IPS DF 19.7 (cell line): ENCODE data around the gene PIEZO2.

Source experiments
- DNase-seq: peaks from one replicate; pipeline ENCODE4 v3.0.0-alpha.2; 2013; ENCODE audit warnings: low read depth, low spot score

The PIEZO2 gene

GRCh38 chr18:10792181-10792580 lies 357.2 kb downstream of the PIEZO2 start:
- no peak for DNase-seq

- DNase-seq: no peak
Measured at GRCh38 chr18:10791169-10791831, 358.1 kb downstream of the PIEZO2 start.

- DNase-seq: no peak
Measured at GRCh38 chr18:10789180-10789579, 360.2 kb downstream of the PIEZO2 start.

GRCh38 chr18:10787293-10787901 lies 362.0 kb downstream of the PIEZO2 start:
- no peak for DNase-seq

- no peak for DNase-seq
Measured at GRCh38 chr18:10785798-10786197, 363.6 kb downstream of the PIEZO2 start.

GRCh38 chr18:10784596-10785202 lies 364.7 kb downstream of the PIEZO2 start:
- DNase-seq: no peak

GRCh38 chr18:10783941-10784340 lies 365.4 kb downstream of the PIEZO2 start:
- no peak for DNase-seq

GRCh38 chr18:10776493-10776892 lies 372.9 kb downstream of the PIEZO2 start:
- no peak for DNase-seq

- DNase-seq: no peak
Measured at GRCh38 chr18:10775026-10775425, 374.3 kb downstream of the PIEZO2 start.

GRCh38 chr18:10771053-10771709 lies 378.2 kb downstream of the PIEZO2 start:
- DNase-seq: no peak

- DNase-seq: no peak
Measured at GRCh38 chr18:10770264-10770663, 379.1 kb downstream of the PIEZO2 start.

- no peak for DNase-seq
Measured at GRCh38 chr18:10768221-10768620, 381.1 kb downstream of the PIEZO2 start.

- DNase-seq: no peak
Measured at GRCh38 chr18:10767658-10768057, 381.7 kb downstream of the PIEZO2 start.

- DNase-seq: no peak
Measured at GRCh38 chr18:10760986-10761385, 388.4 kb downstream of the PIEZO2 start.

- no peak for DNase-seq
Measured at GRCh38 chr18:10759241-10759640, 390.1 kb downstream of the PIEZO2 start.

- DNase-seq: no peak
Measured at GRCh38 chr18:10757946-10758345, 391.4 kb downstream of the PIEZO2 start.

GRCh38 chr18:10757349-10757748 lies 392.0 kb downstream of the PIEZO2 start:
- DNase-seq: no peak

- DNase-seq: no peak
Measured at GRCh38 chr18:10755855-10756254, 393.5 kb downstream of the PIEZO2 start.

- no peak for DNase-seq
Measured at GRCh38 chr18:10754128-10754527, 395.2 kb downstream of the PIEZO2 start.

GRCh38 chr18:10752382-10752781 lies 397.0 kb downstream of the PIEZO2 start:
- DNase-seq: no peak

GRCh38 chr18:10751653-10752052 lies 397.7 kb downstream of the PIEZO2 start:
- no peak for DNase-seq

GRCh38 chr18:10750191-10751035 lies 399.0 kb downstream of the PIEZO2 start:
- DNase-seq: no peak
